ENCODE results near the gene MTUS2. TPM values are rescaled to one million over a fixed set of nuclear protein-coding genes. Genes with fewer than 3 reads are reported as not detected.

The MTUS2 gene
- total RNA-seq, 1 donor from 2014 or later, result 0.67 TPM

- Histone ChIP-seq H3K9me3 (ENCODE audit: low read depth) (no peaks in the 10 kb centered on the region), H3K79me2 (ENCODE audit: low read depth) (no peaks in the 10 kb centered on the region), H4K20me1 (ENCODE audit: low read depth) (no peaks in the 10 kb centered on the region), H3K4me1 (no peaks in the 10 kb centered on the region), H3K27ac (no peak overlapping the region), H3K27me3 (no peaks in the 10 kb centered on the region), H3K4me3 (no peak overlapping the region), H3K9ac (no peak overlapping the region), H3F3A (ENCODE audit: low read depth) (no peaks in the 10 kb centered on the region), H3K36me3 (no peaks in the 10 kb centered on the region), H3K4me2 (no peak overlapping the region), H2AFZ (replicated peaks) (no peak overlapping the region)
- Mint-ChIP-seq H3K36me3 (no peaks in the 10 kb centered on the region), H3K4me1 (no peaks in the 10 kb centered on the region), H3K9me3 (no peaks in the 10 kb centered on the region), H3K27ac (no peak overlapping the region), H3K27me3 (ENCODE audit: insufficient read depth, low read depth) (no peaks in the 10 kb centered on the region), H3K4me3 (no peak overlapping the region)
- no peak for DNase-seq (ENCODE audit: low spot score)
- TF ChIP-seq EZH2phosphoT487 (IDR thresholded peaks at IDR 0.05) (no peak), EZH2 (IDR thresholded peaks at IDR 0.05) (no peak)
- TF ChIP-seq, protein P1, sequence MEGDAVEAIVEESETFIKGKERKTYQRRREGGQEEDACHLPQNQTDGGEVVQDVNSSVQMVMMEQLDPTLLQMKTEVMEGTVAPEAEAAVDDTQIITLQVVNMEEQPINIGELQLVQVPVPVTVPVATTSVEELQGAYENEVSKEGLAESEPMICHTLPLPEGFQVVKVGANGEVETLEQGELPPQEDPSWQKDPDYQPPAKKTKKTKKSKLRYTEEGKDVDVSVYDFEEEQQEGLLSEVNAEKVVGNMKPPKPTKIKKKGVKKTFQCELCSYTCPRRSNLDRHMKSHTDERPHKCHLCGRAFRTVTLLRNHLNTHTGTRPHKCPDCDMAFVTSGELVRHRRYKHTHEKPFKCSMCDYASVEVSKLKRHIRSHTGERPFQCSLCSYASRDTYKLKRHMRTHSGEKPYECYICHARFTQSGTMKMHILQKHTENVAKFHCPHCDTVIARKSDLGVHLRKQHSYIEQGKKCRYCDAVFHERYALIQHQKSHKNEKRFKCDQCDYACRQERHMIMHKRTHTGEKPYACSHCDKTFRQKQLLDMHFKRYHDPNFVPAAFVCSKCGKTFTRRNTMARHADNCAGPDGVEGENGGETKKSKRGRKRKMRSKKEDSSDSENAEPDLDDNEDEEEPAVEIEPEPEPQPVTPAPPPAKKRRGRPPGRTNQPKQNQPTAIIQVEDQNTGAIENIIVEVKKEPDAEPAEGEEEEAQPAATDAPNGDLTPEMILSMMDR (IDR thresholded peaks at IDR 0.05), result no peak
Measured at GRCh38 chr13:29143847-29144246, 323.7 kb downstream of the MTUS2 start.

- Histone ChIP-seq H4K20me1 (ENCODE audit: low read depth) (no peaks in the 10 kb centered on the region), H2AFZ (replicated peaks) (no peak overlapping the region), H3K4me1 (peaks cover 6% of the 10 kb centered on the region), H3K79me2 (ENCODE audit: low read depth) (no peaks in the 10 kb centered on the region), H3K4me3 (no peak overlapping the region), H3K9ac (no peak overlapping the region), H3K27me3 (no peaks in the 10 kb centered on the region), H3K36me3 (no peaks in the 10 kb centered on the region), H3K27ac (no peak overlapping the region), H3K4me2 (no peak overlapping the region), H3F3A (ENCODE audit: low read depth) (no peaks in the 10 kb centered on the region), H3K9me3 (ENCODE audit: low read depth) (no peaks in the 10 kb centered on the region)
- Mint-ChIP-seq H3K4me3 (no peak overlapping the region), H3K27me3 (ENCODE audit: insufficient read depth, low read depth) (peaks cover 2% of the 10 kb centered on the region), H3K4me1 (no peaks in the 10 kb centered on the region), H3K9me3 (peaks cover 9% of the 10 kb centered on the region), H3K27ac (no peak overlapping the region), H3K36me3 (no peaks in the 10 kb centered on the region)
- TF ChIP-seq, protein P1 (IDR thresholded peaks at IDR 0.05), result no peak
- TF ChIP-seq EZH2 (IDR thresholded peaks at IDR 0.05) (no peak), EZH2phosphoT487 (IDR thresholded peaks at IDR 0.05) (no peak)
- no peak for DNase-seq (ENCODE audit: low spot score)
Measured at GRCh38 chr13:29154390-29154789, 334.3 kb downstream of the MTUS2 start.

DNA sequence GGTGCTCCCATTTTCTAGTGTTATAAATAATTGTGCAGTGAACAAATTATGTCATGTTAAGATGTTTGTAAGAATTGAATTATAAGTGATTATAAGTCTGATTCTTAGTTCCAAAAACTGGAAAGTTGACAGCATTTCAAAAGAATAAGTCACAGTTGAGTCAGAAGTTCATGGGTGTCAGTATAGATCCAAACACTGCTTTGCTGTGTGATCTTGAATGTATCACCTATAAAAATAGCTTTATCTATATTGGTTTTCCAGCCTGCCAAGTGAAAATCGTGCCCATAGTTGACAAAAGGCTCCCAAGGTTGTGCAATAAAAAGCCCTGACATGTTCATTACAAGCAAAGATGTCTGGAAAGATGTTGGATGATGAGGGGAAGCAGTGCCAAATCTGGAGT lies 336.0 kb downstream of the MTUS2 start:
- no peaks in the 10 kb centered on the region for H3K36me3 ChIP-seq
- no peak overlapping the region for H3K27ac Mint-ChIP-seq
- H3K9ac ChIP-seq, result no peak overlapping the region
- H3K79me2 ChIP-seq (ENCODE audit: low read depth), result no peaks in the 10 kb centered on the region
- no peaks in the 10 kb centered on the region for H3K36me3 Mint-ChIP-seq
- no peak overlapping the region for H2AFZ ChIP-seq (replicated peaks)
- no peak overlapping the region for H3K4me3 ChIP-seq
- peaks cover 5% of the 10 kb centered on the region for H3K9me3 Mint-ChIP-seq
- no peaks in the 10 kb centered on the region for H3F3A ChIP-seq (ENCODE audit: low read depth)
- H3K4me2 ChIP-seq, result no peak overlapping the region
- H3K4me1 Mint-ChIP-seq, result no peaks in the 10 kb centered on the region
- DNase-seq (ENCODE audit: low spot score), result no peak
- peaks cover 6% of the 10 kb centered on the region for H3K4me1 ChIP-seq
- H3K27me3 ChIP-seq, result no peaks in the 10 kb centered on the region
- peaks cover 2% of the 10 kb centered on the region for H3K27me3 Mint-ChIP-seq (ENCODE audit: insufficient read depth, low read depth)
- H3K27ac ChIP-seq, result no peak overlapping the region
- TF ChIP-seq EZH2 (IDR thresholded peaks at IDR 0.05) (no peak), EZH2phosphoT487 (IDR thresholded peaks at IDR 0.05) (no peak)
- TF ChIP-seq, protein P1 (IDR thresholded peaks at IDR 0.05), result no peak
- no peak overlapping the region for H3K4me3 Mint-ChIP-seq
- H4K20me1 ChIP-seq (ENCODE audit: low read depth), result no peaks in the 10 kb centered on the region
- H3K9me3 ChIP-seq (ENCODE audit: low read depth), result no peaks in the 10 kb centered on the region

All from neural progenitor cell (in vitro differentiated cells).